HEK293 (cell line): Measurements from ENCODE around the gene RNF166.
A peak's percentile ranks its signal among the peaks of the same experiment; 100 is the strongest.

Source experiments
- CTCF ChIA-PET: fragments of 350-600 bp; formaldehyde crosslinking; extraction: SDS; loops from one replicate; lab custom pipeline; 2021; ENCODE audit warnings: antibody characterized with exemption; lab: Yijun Ruan, JAX
- POLR2A ChIA-PET: fragments of 300-600 bp; formaldehyde crosslinking; extraction: SDS; loops from one replicate; lab custom pipeline; 2020; ENCODE audit warnings: antibody characterized with exemption, inconsistent platforms; lab: Yijun Ruan, JAX
- H3K27ac ChIP-seq: fragments of 200-500 bp; sonication (Bioruptor generic); 2 replicates; pipeline ENCODE4 v1.5.1; 2014; ENCODE audit warnings: low read depth, low read length, control low read depth, inconsistent platforms; ENCODE audit errors: extremely low read depth
- H3K36me3 ChIP-seq, 2 experiments: fragments of 200-500 bp in 1 of 2; sonication (Bioruptor generic) in 1 of 2; 1 replicate in 1 of 2; 2 replicates in 1 of 2; pipeline ENCODE4 v1.5.1; 2014 to 2017; ENCODE audit warnings: inconsistent platforms in 2 of 2, low read length in 2 of 2; ENCODE audit not compliant: control insufficient read depth in 2 of 2, insufficient read depth in 1 of 2
- H3K4me1 ChIP-seq: fragments of 200-500 bp; sonication (Bioruptor generic); 2 replicates; pipeline ENCODE4 v1.5.1; 2014; ENCODE audit warnings: mild to moderate bottlenecking, low read length, inconsistent platforms; ENCODE audit not compliant: control insufficient read depth, insufficient read depth
- H3K4me3 ChIP-seq: 2 replicates; pipeline ENCODE4 v1.5.1; 2011; ENCODE audit warnings: low read depth, mild to moderate bottlenecking, control low read depth, low read length, moderate library complexity
- H3K9me3 ChIP-seq: fragments of 200-500 bp; sonication (Bioruptor generic); 2 replicates; pipeline ENCODE4 v1.5.1; 2014; ENCODE audit warnings: low read depth, low read length, inconsistent platforms; ENCODE audit not compliant: control insufficient read depth, insufficient read depth
- ELK4 ChIP-seq: IDR thresholded peaks from 2 replicates; pipeline ENCODE4 v1.6.1; 2011; ENCODE audit warnings: mild to moderate bottlenecking, low read depth, low read length, borderline replicate concordance
- HOXC10 ChIP-seq: sonication (generic); formaldehyde crosslinking; IDR thresholded peaks from 2 replicates; pipeline ENCODE4 v1.8.1; 2023; ENCODE audit warnings: mild to moderate bottlenecking, missing genetic modification reagents
- PRDM4 ChIP-seq: fragments of 450-650 bp; formaldehyde crosslinking; IDR thresholded peaks from 2 replicates; pipeline ENCODE4 v1.5.1; 2017; ENCODE audit warnings: missing biosample characterization, missing genetic modification characterization
- PRDM6 ChIP-seq: fragments of 450-650 bp; formaldehyde crosslinking; IDR thresholded peaks from 2 replicates; pipeline ENCODE4 v1.5.1; 2017; ENCODE audit warnings: missing biosample characterization, missing genetic modification characterization
- SP3 ChIP-seq: fragments of 450-650 bp; formaldehyde crosslinking; IDR thresholded peaks from 2 replicates; pipeline ENCODE4 v1.5.1; 2016; ENCODE audit warnings: missing biosample characterization, missing genetic modification characterization
- YY2 ChIP-seq: fragments of 450-650 bp; formaldehyde crosslinking; IDR thresholded peaks from 2 replicates; pipeline ENCODE4 v1.5.1; 2016; ENCODE audit warnings: missing biosample characterization, missing genetic modification characterization
- ZBTB10 ChIP-seq: fragments of 450-650 bp; formaldehyde crosslinking; IDR thresholded peaks from 2 replicates; pipeline ENCODE4 v1.5.1; 2016; ENCODE audit warnings: missing biosample characterization, missing genetic modification characterization
- ZBTB20 ChIP-seq: fragments of 450-650 bp; formaldehyde crosslinking; IDR thresholded peaks from 2 replicates; pipeline ENCODE4 v1.5.1; 2016; ENCODE audit warnings: missing biosample characterization, missing genetic modification characterization
- ZNF132 ChIP-seq: fragments of 450-650 bp; formaldehyde crosslinking; IDR thresholded peaks from 2 replicates; pipeline ENCODE4 v1.5.1; 2017; ENCODE audit warnings: missing biosample characterization, missing genetic modification characterization, borderline replicate concordance
- ZNF311 ChIP-seq: fragments of 450-650 bp; formaldehyde crosslinking; IDR thresholded peaks from 2 replicates; pipeline ENCODE4 v1.5.1; 2017; ENCODE audit warnings: missing biosample characterization, missing genetic modification characterization, borderline replicate concordance
- ZNF335 ChIP-seq: fragments of 450-650 bp; formaldehyde crosslinking; conservative IDR thresholded peaks from 2 replicates; pipeline ENCODE4 v1.5.1; 2016; ENCODE audit warnings: missing biosample characterization, missing genetic modification characterization
- ZNF37A ChIP-seq: fragments of 450-650 bp; IDR thresholded peaks from 2 replicates; pipeline ENCODE4 v1.5.1; 2018; ENCODE audit warnings: missing biosample characterization, missing genetic modification characterization
- ZNF610 ChIP-seq: fragments of 450-650 bp; formaldehyde crosslinking; IDR thresholded peaks from 2 replicates; pipeline ENCODE4 v1.5.1; 2016; ENCODE audit warnings: missing biosample characterization, missing genetic modification characterization, borderline replicate concordance
- ZNF660 ChIP-seq: fragments of 450-650 bp; IDR thresholded peaks from 2 replicates; pipeline ENCODE4 v1.5.1; 2018; ENCODE audit warnings: missing biosample characterization, mild to moderate bottlenecking, missing genetic modification characterization
- ZNF776 ChIP-seq: fragments of 450-650 bp; formaldehyde crosslinking; IDR thresholded peaks from 2 replicates; pipeline ENCODE4 v1.5.0; 2017; ENCODE audit warnings: missing biosample characterization, missing genetic modification characterization, borderline replicate concordance
- ZXDB ChIP-seq: fragments of 450-650 bp; formaldehyde crosslinking; IDR thresholded peaks from 2 replicates; pipeline ENCODE4 v1.5.1; 2016; ENCODE audit warnings: missing biosample characterization, missing genetic modification characterization

The RNF166 gene

GRCh38 chr16:88685156-88686061 lies 20.8 kb downstream of the RNF166 start (continued):
- TF ChIP-seq ZBTB20 (no peak; the same call in 1 of the 2 replicates), HOXC10 (CRISPR knock-in tag) (no peak), ZNF132 (tag by site-specific recombination) (no peak), ZNF37A (tag by site-specific recombination) (no peak), SP3 (tag by site-specific recombination) (no peak), ZNF311 (tag by site-specific recombination) (no peak), YY2 (tag by site-specific recombination) (no peak), ZNF610 (no peak), ZNF335 (tag by site-specific recombination) (0 out of 2 replicates have a peak, but pooled peaks have one; percentile 16), PRDM6 (tag by site-specific recombination) (no peak), ZNF660 (tag by site-specific recombination) (0 out of 2 replicates have a peak, but pooled peaks have one; percentile 26)

GRCh38 chr16:88684569-88685155 lies 21.5 kb downstream of the RNF166 start:
- TF ChIP-seq ZNF335 (tag by site-specific recombination), result no peak
- no peak for TF ChIP-seq ELK4
- no peak for TF ChIP-seq ZXDB (tag by site-specific recombination)
- TF ChIP-seq PRDM4 (tag by site-specific recombination), result no peak
- no peak for TF ChIP-seq ZNF776
- no peak for TF ChIP-seq ZBTB10 (tag by site-specific recombination)
- no peak overlapping the region for H3K27ac ChIP-seq
- H3K36me3 ChIP-seq, result no peaks in the 10 kb centered on the region
- CTCF ChIA-PET, result interaction anchor here (0.7 to 1.4 kb wide), 4 partner anchors 17 to 313 kb away, joined by 3 to 4 read pairs (median 3); no protein-coding TSS in a partner anchor
- no peak overlapping the region for H3K4me3 ChIP-seq
- POLR2A ChIA-PET, result no interaction called here
- H3K9me3 ChIP-seq, result no peaks in the 10 kb centered on the region
- H3K4me1 ChIP-seq, result peaks cover 9% of the 10 kb centered on the region; the same call in 1 of the 2 replicates
